HepG2 (cell line): ENCODE data around the gene TOMM6. TPM values are rescaled to one million over a fixed set of nuclear protein-coding genes. Genes with fewer than 3 reads are reported as not detected.
A peak's percentile ranks its signal among the peaks of the same experiment; 100 is the strongest.

Experiments
- AGO1 ChIP-seq: fragments of 200-400 bp; formaldehyde crosslinking; IDR thresholded peaks from 2 replicates; pipeline ENCODE4 v1.6.1; 2017; ENCODE audit warnings: mild to moderate bottlenecking, low read depth, low read length, moderate library complexity; ENCODE audit not compliant: poor library complexity, severe bottlenecking
- ASH2L ChIP-seq: fragments of 300-600, 200-600 bp; sonication (generic); IDR thresholded peaks from 2 replicates; pipeline ENCODE4 v1.7.0; 2017; ENCODE audit warnings: low read depth, mild to moderate bottlenecking, moderate library complexity, mixed read lengths, low read length; ENCODE audit not compliant: insufficient read length
- LCORL ChIP-seq, 2 experiments: fragments of 450-650 bp in 1 of 2; sonication (generic) in 1 of 2; formaldehyde crosslinking in 1 of 2; IDR thresholded peaks; 2 replicates each; pipeline versions ENCODE4 v1.5.0 to v1.6.1; 2017 to 2020; ENCODE audit warnings: antibody characterized with exemption in 1 of 2, missing genetic modification reagents in 1 of 2
- MXD1 ChIP-seq: sonication (generic); formaldehyde crosslinking; IDR thresholded peaks from 2 replicates; pipeline ENCODE4 v1.4.0; 2020; ENCODE audit warnings: mild to moderate bottlenecking, missing genetic modification reagents
- NCOA1 ChIP-seq: sonication (generic); formaldehyde crosslinking; IDR thresholded peaks from 2 replicates; pipeline ENCODE4 v1.9.0; 2021; ENCODE audit warnings: missing genetic modification reagents
- NFKB2 ChIP-seq: sonication (generic); formaldehyde crosslinking; IDR thresholded peaks from 2 replicates; pipeline ENCODE4 v1.4.0; 2020; ENCODE audit warnings: missing genetic modification reagents, borderline replicate concordance
- PHF20 ChIP-seq: sonication (generic); formaldehyde crosslinking; IDR thresholded peaks from 2 replicates; pipeline ENCODE4 v1.5.0; 2020; ENCODE audit warnings: mild to moderate bottlenecking, missing genetic modification reagents
- PRDM10 ChIP-seq: sonication (generic); formaldehyde crosslinking; IDR thresholded peaks from 2 replicates; pipeline ENCODE4 v1.4.0; 2020; ENCODE audit warnings: low read depth, missing genetic modification reagents
- SALL1 ChIP-seq: sonication (generic); formaldehyde crosslinking; IDR thresholded peaks from 2 replicates; pipeline ENCODE4 v1.8.0; 2022; ENCODE audit warnings: mild to moderate bottlenecking, missing genetic modification reagents
- SRSF1 ChIP-seq: fragments of 200-400 bp; formaldehyde crosslinking; optimal IDR thresholded peaks from 2 replicates; pipeline ENCODE3; 2017; ENCODE audit warnings: mild to moderate bottlenecking, low read depth, low read length, moderate library complexity
- ZNF441 ChIP-seq: sonication (generic); formaldehyde crosslinking; IDR thresholded peaks from 2 replicates; pipeline ENCODE4 v1.7.0; 2021; ENCODE audit warnings: missing genetic modification reagents, borderline replicate concordance
- ZNF678 ChIP-seq: sonication (generic); formaldehyde crosslinking; IDR thresholded peaks from 2 replicates; pipeline ENCODE4 v1.4.0; 2020; ENCODE audit warnings: mild to moderate bottlenecking, missing genetic modification reagents
- polyA plus RNA-seq, 8 experiments: library from polyadenylated mRNA; depleted of rRNA in 3 of 8; stranded (reverse) in 7 of 8; unstranded in 1 of 8; fragments of >200 nt; fragmentation: Illumina TruSeq in 4 of 8; extraction: Trizol in 4 of 8; gene quantifications; 2 replicates each; pipeline versions ENCODE4 v1.2.1 to v1.2.3, GENCODE V29; 2011 to 2016; ENCODE audit warnings: low read depth in 4 of 8, missing spikeins in 1 of 8, mixed read lengths in 1 of 8; ENCODE audit not compliant: insufficient read depth in 1 of 8
- total RNA-seq, 5 experiments: library from RNA; depleted of rRNA; stranded (reverse); fragments of >200 nt; fragmentation: Illumina TruSeq; extraction: Trizol; gene quantifications; 2 replicates each; pipeline ENCODE4 v1.2.3, GENCODE V29; 2016; ENCODE audit warnings: low read depth in 1 of 5
- TF ChIP-seq, protein P1 (sequence below): sonication (generic); formaldehyde crosslinking; IDR thresholded peaks from one replicate; pipeline ENCODE4 v1.5.1; 2020; ENCODE audit warnings: mild to moderate bottlenecking, missing genetic modification reagents; ENCODE audit errors: not compliant biosample characterization
- TF ChIP-seq, protein P2 (sequence below): sonication (generic); formaldehyde crosslinking; IDR thresholded peaks from 2 replicates; pipeline ENCODE4 v1.8.0; 2022; ENCODE audit warnings: low read depth, missing genetic modification reagents

Gene TOMM6
- total and polyA plus RNA-seq, 2 of the 13 experiments (the other 11 are each of a cell fraction or from before 2014, with no cell fraction given) = 320 to 321 TPM

- no peak for TF ChIP-seq SRSF1
- TF ChIP-seq, protein P1, sequence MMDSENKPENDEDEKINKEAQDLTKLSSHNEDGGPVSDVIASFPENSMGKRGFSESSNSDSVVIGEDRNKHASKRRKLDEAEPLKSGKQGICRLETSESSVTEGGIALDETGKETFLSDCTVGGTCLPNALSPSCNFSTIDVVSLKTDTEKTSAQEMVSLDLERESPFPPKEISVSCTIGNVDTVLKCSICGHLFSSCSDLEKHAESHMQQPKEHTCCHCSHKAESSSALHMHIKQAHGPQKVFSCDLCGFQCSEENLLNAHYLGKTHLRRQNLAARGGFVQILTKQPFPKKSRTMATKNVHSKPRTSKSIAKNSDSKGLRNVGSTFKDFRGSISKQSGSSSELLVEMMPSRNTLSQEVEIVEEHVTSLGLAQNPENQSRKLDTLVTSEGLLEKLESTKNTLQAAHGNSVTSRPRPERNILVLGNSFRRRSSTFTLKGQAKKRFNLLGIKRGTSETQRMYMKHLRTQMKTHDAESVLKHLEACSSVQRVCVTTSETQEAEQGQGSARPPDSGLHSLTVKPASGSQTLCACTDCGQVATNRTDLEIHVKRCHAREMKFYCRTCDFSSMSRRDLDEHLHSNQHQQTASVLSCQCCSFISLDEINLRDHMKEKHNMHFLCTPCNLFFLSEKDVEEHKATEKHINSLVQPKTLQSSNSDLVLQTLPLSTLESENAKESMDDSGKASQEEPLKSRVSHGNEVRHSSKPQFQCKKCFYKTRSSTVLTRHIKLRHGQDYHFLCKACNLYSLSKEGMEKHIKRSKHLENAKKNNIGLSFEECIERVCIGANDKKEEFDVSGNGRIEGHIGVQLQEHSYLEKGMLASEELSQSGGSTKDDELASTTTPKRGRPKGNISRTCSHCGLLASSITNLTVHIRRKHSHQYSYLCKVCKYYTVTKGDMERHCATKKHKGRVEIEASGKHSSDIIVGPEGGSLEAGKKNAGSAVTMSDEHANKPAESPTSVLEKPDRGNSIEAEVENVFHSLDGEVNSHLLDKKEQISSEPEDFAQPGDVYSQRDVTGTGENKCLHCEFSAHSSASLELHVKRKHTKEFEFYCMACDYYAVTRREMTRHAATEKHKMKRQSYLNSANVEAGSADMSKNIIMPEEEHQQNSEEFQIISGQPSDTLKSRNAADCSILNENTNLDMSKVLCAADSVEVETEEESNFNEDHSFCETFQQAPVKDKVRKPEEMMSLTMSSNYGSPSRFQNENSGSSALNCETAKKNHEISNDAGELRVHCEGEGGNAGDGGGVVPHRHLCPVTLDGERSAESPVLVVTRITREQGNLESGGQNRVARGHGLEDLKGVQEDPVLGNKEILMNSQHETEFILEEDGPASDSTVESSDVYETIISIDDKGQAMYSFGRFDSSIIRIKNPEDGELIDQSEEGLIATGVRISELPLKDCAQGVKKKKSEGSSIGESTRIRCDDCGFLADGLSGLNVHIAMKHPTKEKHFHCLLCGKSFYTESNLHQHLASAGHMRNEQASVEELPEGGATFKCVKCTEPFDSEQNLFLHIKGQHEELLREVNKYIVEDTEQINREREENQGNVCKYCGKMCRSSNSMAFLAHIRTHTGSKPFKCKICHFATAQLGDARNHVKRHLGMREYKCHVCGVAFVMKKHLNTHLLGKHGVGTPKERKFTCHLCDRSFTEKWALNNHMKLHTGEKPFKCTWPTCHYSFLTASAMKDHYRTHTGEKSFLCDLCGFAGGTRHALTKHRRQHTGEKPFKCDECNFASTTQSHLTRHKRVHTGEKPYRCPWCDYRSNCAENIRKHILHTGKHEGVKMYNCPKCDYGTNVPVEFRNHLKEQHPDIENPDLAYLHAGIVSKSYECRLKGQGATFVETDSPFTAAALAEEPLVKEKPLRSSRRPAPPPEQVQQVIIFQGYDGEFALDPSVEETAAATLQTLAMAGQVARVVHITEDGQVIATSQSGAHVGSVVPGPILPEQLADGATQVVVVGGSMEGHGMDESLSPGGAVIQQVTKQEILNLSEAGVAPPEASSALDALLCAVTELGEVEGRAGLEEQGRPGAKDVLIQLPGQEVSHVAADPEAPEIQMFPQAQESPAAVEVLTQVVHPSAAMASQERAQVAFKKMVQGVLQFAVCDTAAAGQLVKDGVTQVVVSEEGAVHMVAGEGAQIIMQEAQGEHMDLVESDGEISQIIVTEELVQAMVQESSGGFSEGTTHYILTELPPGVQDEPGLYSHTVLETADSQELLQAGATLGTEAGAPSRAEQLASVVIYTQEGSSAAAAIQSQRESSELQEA (CRISPR knock-in tag) = peak; percentile 27
- 0 out of 2 replicates have a peak, but pooled peaks have one; percentile 19 for TF ChIP-seq ZNF678 (CRISPR knock-in tag)
- peak; percentile 73 for TF ChIP-seq ASH2L
- peak; percentile 89 for TF ChIP-seq PRDM10 (CRISPR knock-in tag)
- peak; percentile 86 for TF ChIP-seq SALL1 (CRISPR knock-in tag)
- TF ChIP-seq AGO1 = peak; percentile 82
- TF ChIP-seq, protein P2, sequence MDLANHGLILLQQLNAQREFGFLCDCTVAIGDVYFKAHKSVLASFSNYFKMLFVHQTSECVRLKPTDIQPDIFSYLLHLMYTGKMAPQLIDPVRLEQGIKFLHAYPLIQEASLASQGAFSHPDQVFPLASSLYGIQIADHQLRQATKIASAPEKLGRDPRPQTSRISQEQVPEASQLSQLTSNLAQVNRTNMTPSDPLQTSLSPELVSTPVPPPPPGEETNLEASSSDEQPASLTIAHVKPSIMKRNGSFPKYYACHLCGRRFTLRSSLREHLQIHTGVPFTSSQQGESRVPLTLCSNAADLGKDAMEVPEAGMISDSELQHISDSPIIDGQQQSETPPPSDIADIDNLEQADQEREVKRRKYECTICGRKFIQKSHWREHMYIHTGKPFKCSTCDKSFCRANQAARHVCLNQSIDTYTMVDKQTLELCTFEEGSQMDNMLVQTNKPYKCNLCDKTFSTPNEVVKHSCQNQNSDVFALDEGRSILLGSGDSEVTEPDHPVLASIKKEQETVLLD (CRISPR knock-in tag) = peak; percentile 87
- TF ChIP-seq LCORL (IDR thresholded peaks at IDR 0.05) = no peak
- TF ChIP-seq LCORL (CRISPR knock-in tag; IDR thresholded peaks at IDR 0.05) = peak; percentile 69; the same call in 1 of the 2 replicates
- TF ChIP-seq NCOA1 (CRISPR knock-in tag) = no peak
- TF ChIP-seq NFKB2 (CRISPR knock-in tag) = peak; percentile 66; the same call in 1 of the 2 replicates
- TF ChIP-seq ZNF441 (CRISPR knock-in tag) = no peak
- TF ChIP-seq MXD1 (CRISPR knock-in tag) = peak; percentile 82; the same call in 1 of the 2 replicates
- peak; percentile 100 for TF ChIP-seq PHF20 (CRISPR knock-in tag)
Observed at GRCh38 chr6:41787219-41787917, at the start of gene TOMM6 (continued).
